Endothelial cell of umbilical vein (primary cell): ENCODE results near the gene TAF11L2. TPM values are rescaled to one million over a fixed set of nuclear protein-coding genes. Genes with fewer than 3 reads are reported as not detected.

Source experiments
- polyA plus RNA-seq, 4 experiments: library from polyadenylated mRNA; depleted of rRNA in 3 of 4; stranded (reverse) in 3 of 4; unstranded in 1 of 4; fragments of >200 nt; gene quantifications; 2 replicates each; pipeline versions ENCODE4 v1.2.1 to v1.2.3, GENCODE V29; 2011 to 2012; ENCODE audit warnings: missing spikeins in 1 of 4
- small RNA-seq: library from RNA; depleted of rRNA; stranded (forward); fragments of <200 nt; gene quantifications from one replicate; pipeline ENCODE3, GENCODE V24; 2012; ENCODE audit warnings: low replicate concordance, low read depth; ENCODE audit not compliant: insufficient read depth, insufficient read length
- total RNA-seq: library from RNA; stranded (reverse); gene quantifications from 2 replicates; pipeline ENCODE4 v1.2.3, GENCODE V29; 2021

Gene TAF11L2
- total and polyA plus RNA-seq, 2 donors (not counting 3 experiments of a cell fraction or from before 2014, with no cell fraction given), result not detected

Small RNA genes within 50 kb of the gene (small RNA-seq; reads per million reads assigned to genes)
- gene AC106774.3, result not detected

Other genes with a start within 250 kb of the TAF11L2 start
- gene TAF11L3, start 20.1 kb downstream of the TAF11L2 start, total RNA-seq, result not detected in 2 replicates
- not detected in 2 replicates for gene TAF11L3, start 20.1 kb downstream of the TAF11L2 start, polyA plus RNA-seq
- not detected in 2 replicates for gene TAF11L4, start 23.6 kb downstream of the TAF11L2 start, total RNA-seq
- not detected in 2 replicates for gene TAF11L4, start 23.6 kb downstream of the TAF11L2 start, polyA plus RNA-seq
- not detected in 2 replicates for gene TAF11L5, start 27.0 kb downstream of the TAF11L2 start, total RNA-seq
- gene TAF11L5, start 27.0 kb downstream of the TAF11L2 start, polyA plus RNA-seq, result not detected in 2 replicates
- gene TAF11L6, start 30.4 kb downstream of the TAF11L2 start, total RNA-seq, result not detected in 2 replicates
- not detected in 2 replicates for gene TAF11L6, start 30.4 kb downstream of the TAF11L2 start, polyA plus RNA-seq
- not detected in 2 replicates for gene TAF11L7, start 87.5 kb downstream of the TAF11L2 start, total RNA-seq
- gene TAF11L7, start 87.5 kb downstream of the TAF11L2 start, polyA plus RNA-seq, result not detected in 2 replicates
- not detected in 2 replicates for gene TAF11L8, start 92.7 kb downstream of the TAF11L2 start, total RNA-seq
- not detected in 2 replicates for gene TAF11L8, start 92.7 kb downstream of the TAF11L2 start, polyA plus RNA-seq
- gene TAF11L9, start 96.2 kb downstream of the TAF11L2 start, total RNA-seq, result not detected in 2 replicates
- not detected in 2 replicates for gene TAF11L9, start 96.2 kb downstream of the TAF11L2 start, polyA plus RNA-seq
- gene TAF11L10, start 99.6 kb downstream of the TAF11L2 start, total RNA-seq, result not detected in 2 replicates
- not detected in 2 replicates for gene TAF11L10, start 99.6 kb downstream of the TAF11L2 start, polyA plus RNA-seq
- not detected in 2 replicates for gene TAF11L11, start 106.0 kb downstream of the TAF11L2 start, total RNA-seq
- not detected in 2 replicates for gene TAF11L11, start 106.0 kb downstream of the TAF11L2 start, polyA plus RNA-seq
- gene TAF11L12, start 112.2 kb downstream of the TAF11L2 start, total RNA-seq, result not detected in 2 replicates
- gene TAF11L12, start 112.2 kb downstream of the TAF11L2 start, polyA plus RNA-seq, result not detected in 2 replicates
- gene TAF11L13, start 133.9 kb downstream of the TAF11L2 start, total RNA-seq, result not detected in 2 replicates
- gene TAF11L13, start 133.9 kb downstream of the TAF11L2 start, polyA plus RNA-seq, result not detected in 2 replicates
- not detected in 2 replicates for gene TAF11L14, start 136.2 kb downstream of the TAF11L2 start, total RNA-seq
- gene TAF11L14, start 136.2 kb downstream of the TAF11L2 start, polyA plus RNA-seq, result not detected in 2 replicates